GM12891 (cell line): Measurements from ENCODE around the gene ADRA2B.

ENCODE experiments used
- POLR2A ChIP-seq: IDR thresholded peaks from 2 replicates; pipeline ENCODE4 v1.6.1; 2011; ENCODE audit warnings: low read depth, low read length, control low read depth
- POLR2AphosphoS5 ChIP-seq: IDR thresholded peaks from 2 replicates; pipeline ENCODE4 v1.6.1; 2011; ENCODE audit warnings: low read depth, low read length, control low read depth
- SPI1 ChIP-seq: IDR thresholded peaks from 2 replicates; pipeline ENCODE4 v1.6.1; 2011; ENCODE audit warnings: low read depth, low read length, control low read depth

DNA sequence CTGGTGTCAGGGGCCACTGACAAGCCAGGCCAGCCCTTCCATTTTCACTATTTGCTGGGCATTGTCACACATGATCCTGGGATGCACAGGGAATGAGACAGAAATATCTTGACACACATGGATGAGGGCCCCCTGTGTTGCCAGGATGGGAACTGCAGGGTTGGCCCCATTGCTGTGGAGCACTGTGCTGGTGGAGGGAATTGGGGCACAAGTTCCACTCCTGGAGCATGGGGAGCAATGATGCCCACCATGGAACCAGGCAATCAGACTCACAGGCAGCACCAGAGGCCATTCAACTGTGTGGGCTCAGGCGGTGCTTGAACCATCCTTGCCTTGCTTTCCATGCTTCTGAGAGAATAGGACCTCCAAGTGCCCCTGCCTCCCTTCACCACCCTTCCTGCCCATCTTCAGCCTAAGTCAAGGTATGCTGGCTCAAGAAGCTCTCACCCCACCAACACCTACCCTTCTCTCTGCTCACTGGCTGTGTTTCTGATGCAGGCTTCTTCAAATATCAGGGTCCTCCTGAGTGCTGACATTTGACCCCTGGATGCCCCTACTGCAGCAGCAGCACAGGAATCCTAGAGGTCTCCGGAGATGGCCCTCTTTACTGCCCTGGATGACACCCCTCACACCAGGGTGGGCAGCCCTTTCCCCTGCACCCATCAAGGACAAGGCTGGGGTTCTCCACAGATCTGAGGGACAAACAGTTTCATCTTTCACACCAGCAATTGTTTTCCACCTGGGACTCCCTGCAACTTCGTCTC lies 11.0 kb downstream of the ADRA2B start:
- TF ChIP-seq POLR2A, result no peak
- TF ChIP-seq POLR2AphosphoS5, result no peak
- no peak for TF ChIP-seq SPI1
